Adipose tissue (tissue), 3 donors: ENCODE results near the gene CRYBB1. TPM values are rescaled to one million over a fixed set of nuclear protein-coding genes. Genes with fewer than 3 reads are reported as not detected.

Source experiments
- polyA plus RNA-seq, 3 donors: library from polyadenylated mRNA; stranded (reverse); fragments of 200-250 nt; gene quantifications; one replicate each; pipeline ENCODE4 v1.2.3, GENCODE V29; 2013
- donor health status: healthy with polysubstance abuse.
- donor health status: Bipolar disorder and iron deficiency.
- donor health status: healthy.

Gene CRYBB1
- polyA plus RNA-seq, 3 donors, result 0.20 to 5.2 (median 1.4) TPM

Other genes with a start within 250 kb of the CRYBB1 start
- gene ASPHD2, start 188.8 kb downstream of the CRYBB1 start, polyA plus RNA-seq, result under 1 TPM; 0.17 to 0.67 (median 0.22) TPM
- 10 to 100 TPM in 2 of 3 donors, 1 to 10 TPM in 1; 9.8 to 13.0 (median 12.0) TPM for gene HPS4, start 134.2 kb downstream of the CRYBB1 start, polyA plus RNA-seq
- 10 to 100 TPM in 1 of 3 donors, 1 to 10 TPM in 2; 8.4 to 11.9 (median 8.9) TPM for gene SRRD, start 134.2 kb downstream of the CRYBB1 start, polyA plus RNA-seq
- 10 to 100 TPM; 10.9 to 15.5 (median 12.1) TPM for gene TFIP11, start 105.6 kb downstream of the CRYBB1 start, polyA plus RNA-seq
- gene TPST2, start 27.9 kb downstream of the CRYBB1 start, polyA plus RNA-seq, result 100 to 1,000 TPM in 1 of 3 donors, 10 to 100 TPM in 2; 24.9 to 244 (median 69.4) TPM
- not detected for gene CRYBA4, start 3.9 kb upstream of the CRYBB1 start, polyA plus RNA-seq
- 1 to 10 TPM in 1 of 3 donors, under 1 TPM in 2; 0.11 to 1.1 (median 0.29) TPM for gene MIAT, start 39.6 kb upstream of the CRYBB1 start, polyA plus RNA-seq